HS-27A (cell line): ENCODE data around the gene MAGI2.

Experiments
- DNase-seq: peaks from one replicate; pipeline ENCODE4 v3.0.0-alpha.2; 2012; ENCODE audit warnings: low read depth, missing footprints

The MAGI2 gene

DNA sequence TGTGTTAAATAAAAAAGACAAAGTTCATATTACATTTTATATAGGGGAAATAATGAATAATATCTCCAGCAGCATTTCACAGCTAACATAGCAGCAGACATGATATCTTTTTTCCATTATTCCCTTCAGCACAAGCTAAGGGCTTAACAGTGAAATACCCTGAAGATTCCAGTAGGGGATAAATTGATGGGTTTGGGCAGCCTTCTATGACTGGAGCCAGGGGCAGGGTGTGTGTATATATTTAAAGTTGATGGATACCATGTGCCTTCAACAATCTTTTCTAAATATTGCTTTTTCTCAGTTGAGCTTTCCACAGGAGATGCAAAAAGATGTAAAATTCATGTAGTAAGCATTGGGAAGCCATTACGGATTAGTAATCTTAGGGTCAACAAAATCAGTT lies 151.2 kb downstream of the MAGI2 start:
- DNase-seq: no peak

DNA sequence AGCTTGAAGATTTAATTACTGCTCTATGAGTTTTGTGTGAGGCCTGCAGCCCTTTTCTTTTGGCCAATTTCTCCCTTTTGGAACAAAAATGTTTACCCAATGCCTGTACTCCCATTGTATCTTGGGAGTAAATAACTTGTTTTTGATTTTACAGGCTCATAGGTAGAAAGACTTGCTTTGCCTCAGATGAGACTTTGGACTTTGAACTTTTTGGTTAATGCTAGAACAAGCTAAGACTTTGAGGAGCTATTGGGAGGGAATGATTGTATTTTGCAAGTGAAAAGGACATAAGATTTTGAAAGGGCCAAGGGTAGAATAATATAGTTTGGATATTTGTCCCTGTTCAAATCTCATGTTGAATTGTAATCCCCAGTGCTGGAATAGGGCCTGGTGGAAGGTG lies 152.0 kb downstream of the MAGI2 start:
- no peak for DNase-seq

DNA sequence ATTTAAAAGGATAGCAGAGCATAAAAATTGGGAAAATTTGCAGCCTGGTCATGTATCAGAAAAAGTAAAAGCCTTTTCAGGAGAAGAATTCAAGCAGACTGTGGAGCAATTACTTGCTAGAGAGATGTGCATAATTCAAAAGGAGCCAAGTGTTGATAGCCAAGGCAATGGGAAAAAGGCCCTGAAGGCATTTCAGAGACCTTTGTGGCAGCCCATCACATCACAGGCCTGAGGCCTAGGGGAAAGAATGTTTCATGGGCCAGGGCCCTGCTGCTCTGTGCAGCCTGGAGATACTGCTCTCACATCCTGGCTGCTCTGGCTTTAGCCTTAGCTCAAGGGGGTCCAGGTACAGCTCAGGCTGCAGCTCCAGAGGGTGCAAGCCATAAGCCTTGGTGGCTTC lies 152.9 kb downstream of the MAGI2 start:
- DNase-seq: no peak

DNA sequence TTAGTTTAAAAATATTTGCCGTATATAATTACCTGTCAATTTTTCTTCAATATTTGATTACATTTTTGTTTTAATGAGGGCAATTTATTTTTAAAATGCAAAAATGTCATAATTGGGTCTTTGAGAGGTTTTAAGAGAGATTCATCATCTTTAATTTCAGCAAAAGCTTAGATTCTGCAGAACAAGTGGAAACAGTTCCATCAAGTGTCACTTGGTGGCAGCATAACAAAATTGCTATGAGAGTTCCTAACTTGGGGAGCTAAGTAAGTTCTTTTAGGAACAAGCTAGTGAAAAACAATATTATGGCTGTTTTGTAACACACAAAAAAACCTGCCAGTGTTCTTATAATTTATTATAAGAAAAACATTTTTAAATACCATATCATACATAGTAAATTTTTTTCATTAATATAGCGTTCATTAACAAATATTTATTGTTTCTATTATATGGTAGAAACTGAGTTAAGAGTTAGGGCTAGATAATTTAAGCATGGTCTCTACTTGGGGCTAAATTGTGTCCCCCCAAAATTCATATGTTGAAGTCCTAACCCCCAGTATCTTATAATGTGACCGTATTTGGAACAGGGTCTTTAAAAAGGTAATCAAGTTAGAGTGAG lies 155.2 kb downstream of the MAGI2 start:
- DNase-seq: no peak

DNA sequence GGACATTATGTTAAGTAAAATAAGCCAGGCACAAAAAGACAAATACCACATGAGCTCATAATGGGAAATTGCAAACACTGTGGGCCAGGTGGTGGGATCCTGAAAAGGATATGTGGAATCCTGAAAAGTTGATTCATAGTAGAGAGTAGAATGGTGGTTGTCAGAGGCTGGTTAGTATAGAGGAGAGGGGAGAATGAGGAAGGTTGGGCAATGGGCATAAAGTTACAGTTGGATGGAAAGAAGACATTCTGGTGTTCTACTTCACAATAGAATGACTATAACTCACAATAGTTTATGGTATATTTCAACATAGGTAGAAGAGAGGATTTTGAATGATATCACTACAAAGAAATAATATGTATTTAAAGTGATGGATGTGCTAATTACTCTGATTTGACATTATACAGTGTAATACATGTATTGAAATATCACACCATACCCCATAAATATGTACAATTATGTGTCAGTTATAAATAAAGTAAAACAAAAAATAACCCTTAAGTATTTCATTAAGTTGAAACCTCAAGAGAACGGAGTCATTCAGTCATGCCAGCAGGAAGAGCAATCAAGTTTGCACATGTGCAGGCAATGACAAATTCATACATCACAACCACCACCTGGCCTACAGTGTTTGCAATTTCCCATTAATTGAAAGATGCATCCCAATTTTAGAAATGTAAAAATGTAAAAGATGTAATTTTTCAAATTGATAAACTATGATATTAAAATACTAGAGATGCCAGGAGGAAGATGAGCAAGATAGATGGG lies 156.7 kb downstream of the MAGI2 start:
- no peak for DNase-seq

DNA sequence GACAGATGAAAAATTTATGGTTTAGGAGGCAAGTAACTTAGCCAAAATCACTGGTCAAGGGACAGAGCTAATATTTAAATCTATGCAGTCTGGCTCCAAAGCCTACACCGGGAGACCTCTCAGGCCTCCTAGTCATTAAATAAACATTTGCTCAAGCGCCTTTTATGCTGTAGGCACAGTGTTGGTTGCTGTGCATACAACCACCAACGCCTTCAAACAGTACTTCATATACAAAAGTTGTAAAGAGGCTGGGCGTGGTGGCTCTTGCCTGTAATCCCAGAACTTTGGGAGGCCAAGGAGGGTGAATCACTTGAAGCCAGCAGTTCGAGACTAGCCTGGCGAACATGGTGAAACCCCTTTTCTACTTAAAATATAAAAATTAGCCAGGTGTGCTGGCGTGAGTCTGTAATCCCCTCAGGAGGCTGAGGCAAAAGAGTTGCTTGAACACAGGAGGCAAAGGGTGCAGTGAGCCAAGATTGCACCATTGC lies 159.8 kb downstream of the MAGI2 start:
- no peak for DNase-seq

DNA sequence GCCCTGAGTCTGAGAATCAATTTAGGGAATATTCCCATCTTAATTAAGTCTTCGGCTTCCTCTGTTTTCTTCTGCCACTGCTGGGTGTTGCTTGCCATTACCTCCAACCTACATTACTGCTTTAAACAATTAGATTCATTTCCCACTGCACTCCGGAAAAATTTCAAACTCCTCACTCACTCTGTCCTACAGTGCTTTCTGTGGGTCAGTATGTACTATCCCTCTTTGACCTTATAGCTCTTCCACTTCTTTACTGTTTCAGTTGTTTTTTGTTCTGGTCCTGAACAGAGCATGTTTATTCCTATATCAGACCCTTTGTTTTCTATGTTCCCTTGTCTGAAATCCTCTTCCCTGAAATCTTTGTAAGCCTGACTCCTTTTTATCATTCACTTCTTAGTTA lies 160.6 kb downstream of the MAGI2 start:
- no peak for DNase-seq

DNA sequence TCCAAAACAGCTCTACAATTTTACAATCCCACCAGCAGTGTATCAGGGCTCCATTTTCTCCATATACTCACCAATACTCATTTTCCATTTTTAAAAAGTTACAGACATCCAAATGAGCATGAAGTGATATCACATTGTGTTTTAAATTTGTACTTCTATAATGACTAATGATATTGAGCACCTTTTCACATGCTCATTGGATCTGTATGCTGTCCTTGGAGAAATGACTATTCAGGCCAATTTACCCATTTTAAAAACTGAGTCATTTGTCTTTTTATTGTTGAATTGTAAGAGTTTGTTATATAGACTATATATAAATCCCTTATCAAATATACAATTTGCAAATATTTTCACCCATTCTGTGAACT lies 162.0 kb downstream of the MAGI2 start:
- no peak for DNase-seq

DNA sequence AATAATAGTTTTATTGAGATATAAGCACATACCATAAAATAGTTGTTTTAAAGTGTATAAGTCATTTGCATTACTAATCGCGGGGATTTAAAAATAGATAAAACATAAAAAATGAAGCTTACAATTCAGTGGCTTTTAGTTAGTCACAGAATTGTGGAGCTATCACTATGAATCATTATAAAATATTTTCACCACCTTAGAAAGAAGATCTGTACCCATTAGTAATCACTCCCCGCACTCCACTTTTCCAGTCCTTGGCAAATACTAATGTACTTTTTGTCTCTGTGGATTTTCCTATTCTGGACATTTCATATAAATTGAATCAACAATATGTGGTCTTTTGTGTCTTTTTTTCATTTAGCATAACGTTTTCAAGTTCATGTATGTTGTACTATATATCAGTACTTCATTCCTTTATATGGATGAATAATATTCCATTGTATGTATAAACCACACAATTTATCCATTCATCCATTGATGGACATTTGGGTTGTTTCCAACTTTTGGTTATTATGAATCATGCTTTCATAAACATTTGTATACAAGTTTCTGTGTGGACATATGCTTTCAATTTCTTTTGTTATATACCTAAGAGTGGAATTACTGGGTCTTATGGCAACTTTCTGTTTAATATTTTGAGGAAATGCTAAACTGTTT lies 162.5 kb downstream of the MAGI2 start:
- no peak for DNase-seq

DNA sequence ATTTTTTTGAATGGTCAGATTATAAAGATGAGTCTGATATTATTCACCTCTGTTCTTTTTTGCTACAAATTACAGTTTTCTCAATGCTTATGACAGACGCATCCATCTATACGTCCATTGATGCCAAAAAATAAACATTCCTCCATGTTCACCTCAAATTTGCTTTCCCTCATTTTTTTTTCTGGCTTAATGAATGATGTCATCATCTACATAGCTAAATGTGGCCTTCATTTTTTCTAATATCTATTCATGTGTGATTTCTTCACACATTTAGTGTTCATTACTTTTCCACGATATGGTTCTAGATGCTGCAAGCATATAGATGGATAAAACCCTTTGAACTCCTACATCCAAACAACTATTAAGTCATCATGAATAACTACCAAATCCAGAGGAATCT lies 163.1 kb downstream of the MAGI2 start:
- DNase-seq: no peak

DNA sequence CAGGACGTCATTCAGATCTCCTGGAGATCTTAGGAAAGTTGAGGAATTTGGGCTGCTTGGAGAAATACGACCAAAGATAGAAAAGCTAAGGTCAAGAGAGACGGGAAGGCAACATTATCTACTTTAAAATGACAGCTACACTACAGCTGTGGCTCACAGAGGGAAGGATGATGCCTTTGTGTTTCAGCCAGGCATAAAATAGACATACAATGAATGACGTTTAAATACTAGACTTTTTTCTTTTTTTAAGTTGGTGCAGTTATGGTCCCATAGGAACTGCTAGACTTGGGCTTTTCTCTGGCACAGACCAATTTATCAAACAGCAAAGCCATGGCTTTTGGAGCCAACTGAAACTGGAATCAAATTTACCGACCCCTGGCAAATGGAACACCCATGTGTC lies 164.8 kb downstream of the MAGI2 start:
- DNase-seq: no peak

DNA sequence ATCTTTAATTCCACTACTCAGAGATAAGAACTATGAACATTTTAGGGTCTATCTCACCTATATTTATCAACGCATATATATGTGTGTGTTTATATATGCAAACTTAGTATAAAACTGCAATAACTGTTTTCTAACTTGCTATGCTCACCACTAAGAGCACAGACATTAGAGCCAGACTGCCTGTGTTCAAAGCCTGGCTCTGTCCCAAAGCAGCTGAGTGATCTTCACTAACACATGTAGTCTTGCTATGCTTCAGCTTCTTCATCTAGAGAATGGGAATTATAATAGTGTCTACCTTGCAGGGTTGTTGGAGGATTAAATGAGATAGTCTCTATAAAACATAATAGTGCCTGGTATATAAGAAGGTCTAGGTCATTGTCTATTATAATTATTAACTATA lies 165.5 kb downstream of the MAGI2 start:
- no peak for DNase-seq

DNA sequence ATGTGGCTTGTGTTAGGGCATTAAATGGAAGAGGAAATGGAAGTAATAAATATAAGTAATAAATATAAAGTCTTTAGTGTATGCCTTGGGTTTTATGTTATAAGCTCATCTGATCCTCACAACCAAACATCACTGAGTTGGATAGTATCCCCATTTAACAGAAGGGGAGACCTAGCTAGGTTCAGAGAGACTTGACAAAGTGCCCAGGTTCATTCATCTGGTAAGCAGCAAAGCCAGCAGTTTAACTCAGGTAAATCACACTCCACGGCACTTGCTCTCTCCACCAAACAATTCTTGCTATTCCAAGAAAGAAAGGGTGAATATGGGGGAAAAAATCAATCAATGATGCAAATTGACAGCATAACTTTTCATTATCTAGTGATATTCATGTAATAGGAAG lies 167.3 kb downstream of the MAGI2 start:
- no peak for DNase-seq

DNA sequence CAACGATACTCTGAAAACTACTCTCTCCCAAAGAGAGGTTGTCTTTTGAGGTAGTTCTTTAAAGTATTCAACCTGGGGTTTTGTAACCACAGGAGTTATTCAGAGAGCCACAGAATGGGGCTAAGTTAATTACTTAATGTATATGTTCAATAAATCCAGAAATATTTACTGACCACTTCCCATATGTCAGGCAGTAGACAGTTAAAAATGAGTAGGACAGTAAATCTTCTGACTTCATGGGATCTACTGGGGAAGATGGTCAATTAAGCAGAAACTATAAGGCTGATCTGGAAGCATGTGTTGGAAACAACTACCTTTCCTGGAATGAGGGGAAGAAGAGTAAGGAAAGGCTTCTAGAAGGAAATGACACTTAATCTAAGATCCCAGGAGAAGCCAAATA lies 167.7 kb downstream of the MAGI2 start:
- no peak for DNase-seq

DNA sequence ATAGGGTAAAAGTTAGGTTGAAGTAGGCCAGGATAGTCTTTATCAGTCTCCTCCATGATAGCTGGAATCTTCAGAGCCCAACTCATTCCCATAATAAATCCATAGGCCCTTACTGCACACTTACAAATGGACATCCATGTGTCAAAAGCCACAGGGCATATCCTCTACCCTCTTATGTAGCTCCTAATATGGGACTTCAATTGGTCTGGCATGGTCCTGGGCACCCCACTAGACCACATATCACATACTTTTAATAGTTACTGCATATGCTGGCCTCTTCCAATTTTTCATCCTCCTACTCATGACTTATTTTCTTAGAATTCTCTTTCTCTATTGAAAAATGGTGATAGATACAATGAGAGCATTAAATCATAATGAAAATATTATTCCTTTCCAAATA lies 169.3 kb downstream of the MAGI2 start:
- DNase-seq: no peak

DNA sequence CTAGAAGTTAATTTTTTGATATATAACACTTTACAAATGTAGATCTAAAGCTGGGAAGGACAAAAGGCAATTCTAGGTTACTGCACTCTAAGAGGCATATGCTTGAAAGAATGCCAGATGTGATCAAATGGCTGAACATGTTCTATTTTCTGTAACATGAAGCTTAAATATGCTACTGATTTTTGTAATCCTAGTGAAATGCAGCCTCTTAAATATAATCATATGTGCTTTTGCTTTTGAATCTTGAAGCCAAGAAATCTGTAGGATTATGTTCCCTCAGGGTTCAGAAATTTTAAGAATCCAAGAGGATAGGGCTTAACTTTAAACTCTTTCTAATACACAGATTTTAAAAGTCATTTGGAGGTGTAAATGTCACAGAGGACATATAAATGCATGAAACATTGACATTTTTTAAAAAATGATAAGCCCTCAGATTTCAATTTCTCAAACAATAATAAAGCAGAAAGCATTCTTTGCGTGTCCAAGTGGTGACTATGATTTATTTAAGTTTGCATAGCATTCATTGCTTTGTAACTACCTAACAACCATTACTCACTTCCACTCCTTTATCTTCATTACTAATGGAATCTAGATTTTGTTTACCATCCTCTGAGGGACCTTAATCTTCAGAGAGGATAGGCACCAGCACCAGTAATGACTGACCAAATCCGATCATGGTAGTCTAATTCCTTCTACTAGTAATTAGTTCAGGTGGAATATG lies 170.4 kb downstream of the MAGI2 start:
- no peak for DNase-seq

DNA sequence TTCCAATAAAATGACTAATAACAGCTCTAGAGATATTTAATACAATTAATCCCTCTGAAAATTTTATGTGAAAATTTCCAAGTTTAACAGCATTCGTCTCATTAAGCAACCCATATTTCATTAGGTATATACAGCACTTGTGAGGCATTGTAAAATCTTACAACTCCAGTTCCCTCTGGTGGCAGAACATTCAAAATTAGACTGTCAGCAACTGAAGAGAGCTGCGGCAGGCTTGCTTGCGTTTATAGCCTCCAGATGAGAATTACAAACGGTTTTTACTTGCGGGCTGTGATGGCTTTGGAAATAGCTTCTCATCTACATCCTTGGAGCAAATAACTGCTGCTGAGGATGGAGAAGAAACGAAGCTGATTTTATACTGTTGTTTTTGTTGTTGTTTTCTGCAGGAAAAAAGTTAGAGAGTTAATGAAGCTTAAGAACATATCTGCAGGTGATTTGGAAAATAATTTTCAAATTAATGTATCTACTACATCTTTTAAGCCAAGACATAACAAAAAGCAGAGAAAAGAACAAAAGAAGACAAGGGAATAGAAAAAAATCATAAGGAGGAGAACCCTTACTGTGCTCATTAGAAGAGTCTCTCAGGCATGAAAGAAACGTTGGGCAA lies 171.3 kb downstream of the MAGI2 start:
- no peak for DNase-seq

DNA sequence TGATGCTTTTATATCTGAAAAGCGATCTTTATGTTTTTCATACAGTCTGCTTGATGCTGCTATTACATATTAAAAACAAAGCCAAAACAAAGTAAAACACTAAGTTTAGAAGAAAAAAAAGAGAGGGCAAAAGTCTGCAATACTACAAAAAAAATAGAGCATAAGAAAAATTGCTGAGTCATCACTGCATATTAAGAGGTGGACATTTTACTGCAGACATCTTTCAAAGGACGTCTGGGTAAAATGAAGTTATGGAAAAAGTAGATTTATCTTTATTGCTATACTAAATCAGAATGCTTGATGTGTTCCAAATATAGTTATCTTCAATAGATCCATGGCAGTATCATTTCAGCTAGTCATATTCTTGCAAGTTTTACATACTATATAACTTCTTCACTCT lies 172.0 kb downstream of the MAGI2 start:
- DNase-seq: no peak

DNA sequence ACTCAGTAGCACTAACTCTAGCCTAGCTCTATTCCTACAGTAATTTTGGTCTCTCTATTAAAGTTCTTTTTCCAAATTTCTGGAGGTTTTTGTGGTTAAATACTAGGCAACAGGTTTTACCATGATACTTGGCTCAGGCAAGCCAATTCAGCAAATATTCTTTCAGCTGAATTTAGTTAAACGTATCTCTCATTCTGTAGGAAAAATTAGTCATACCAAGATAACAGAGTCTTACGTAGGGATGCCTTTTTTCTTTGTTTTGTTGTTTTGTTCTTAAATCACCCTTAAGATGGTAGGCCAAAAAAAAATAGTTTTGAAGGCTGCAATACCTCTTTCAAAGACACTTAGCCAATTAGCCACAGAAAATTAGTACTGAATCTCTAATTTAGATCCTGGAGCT lies 180.5 kb downstream of the MAGI2 start:
- DNase-seq: no peak

DNA sequence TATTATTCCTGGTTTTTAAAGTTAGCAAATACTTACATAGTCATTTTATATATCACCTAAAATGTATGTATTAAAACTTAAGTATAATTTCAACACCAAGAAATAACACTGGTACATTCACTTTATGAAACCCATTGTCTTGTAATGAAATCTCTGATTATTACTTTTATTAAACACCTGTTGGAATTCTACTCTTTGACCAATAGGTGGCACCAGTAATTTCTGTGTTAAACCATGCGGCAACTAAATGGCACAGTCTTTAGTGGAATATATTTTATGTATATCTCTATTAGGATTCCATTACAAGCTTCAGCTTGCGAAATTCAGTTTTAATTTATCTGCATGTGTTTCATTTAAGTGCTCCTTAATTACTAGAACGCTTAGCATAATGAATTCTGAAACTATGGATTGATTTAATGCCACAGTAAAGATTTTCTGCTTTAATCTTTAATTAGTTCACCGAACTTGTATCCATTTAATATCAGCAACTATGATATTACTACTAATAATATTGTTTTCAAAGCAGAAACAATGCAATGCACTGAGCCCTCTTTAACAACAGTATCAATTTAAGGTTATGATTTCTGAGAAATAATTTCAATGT lies 181.3 kb downstream of the MAGI2 start:
- no peak for DNase-seq

DNA sequence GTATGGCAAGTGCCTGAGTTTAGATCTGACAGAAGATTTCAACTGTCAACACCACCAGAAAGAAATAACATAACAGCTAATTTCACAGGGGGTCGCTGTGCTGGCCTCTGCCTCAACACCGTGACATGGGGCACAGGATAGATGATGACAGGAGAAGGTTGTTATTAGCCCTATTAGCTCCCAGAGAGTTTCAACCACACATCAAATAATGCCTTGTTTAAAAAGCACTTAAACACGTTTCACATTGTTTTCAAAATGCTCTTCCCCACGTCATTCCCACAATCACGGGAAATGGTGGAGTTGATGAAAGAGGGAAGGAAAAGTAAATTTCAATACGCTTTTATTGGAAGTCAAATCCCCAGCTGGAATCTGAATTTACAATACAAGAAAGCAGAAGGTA lies 184.7 kb downstream of the MAGI2 start:
- no peak for DNase-seq

DNA sequence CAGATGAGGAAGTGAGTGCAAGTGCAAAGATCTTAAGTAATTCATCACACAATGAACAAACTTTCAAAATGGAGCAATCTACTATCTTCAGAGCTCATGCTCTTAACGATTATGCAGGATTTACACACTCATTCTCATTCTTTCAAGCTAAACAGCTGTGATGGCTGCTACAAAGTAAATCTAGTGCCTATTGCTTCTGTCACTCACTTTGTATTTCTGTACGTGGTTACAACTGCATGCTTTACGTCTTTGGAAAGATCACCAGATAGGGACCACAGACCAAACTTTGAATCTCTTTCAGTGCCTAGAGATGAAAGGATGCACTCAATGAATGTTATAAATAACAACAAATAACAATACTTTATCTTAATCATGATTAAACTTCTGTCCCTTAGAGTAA lies 194.6 kb downstream of the MAGI2 start:
- DNase-seq: no peak
